CD4-positive, alpha-beta T cell treated with Interleukin-15 for 4 hours (primary cell): Measurements from ENCODE around the gene ESRP2.

Source experiments
- DNase-seq: peaks from one replicate; pipeline ENCODE4 v3.0.0-alpha.2; 2020; ENCODE audit warnings: low spot score

Gene ESRP2

GRCh38 chr16:68263559-68264127 lies 27.7 kb upstream of the ESRP2 start:
- DNase-seq: no peak

GRCh38 chr16:68259007-68259825 lies 23.3 kb upstream of the ESRP2 start:
- no peak for DNase-seq

- no peak for DNase-seq
Observed at GRCh38 chr16:68257906-68258800, 22.2 kb upstream of the ESRP2 start.

GRCh38 chr16:68257251-68257905 lies 21.5 kb upstream of the ESRP2 start:
- DNase-seq: no peak

- no peak for DNase-seq
Observed at GRCh38 chr16:68255712-68256111, 19.8 kb upstream of the ESRP2 start.

- no peak for DNase-seq
Observed at GRCh38 chr16:68253721-68254120, 17.8 kb upstream of the ESRP2 start.

GRCh38 chr16:68252383-68252782 lies 16.5 kb upstream of the ESRP2 start:
- no peak for DNase-seq

- DNase-seq: no peak
Observed at GRCh38 chr16:68251832-68252231, 15.9 kb upstream of the ESRP2 start.

- no peak for DNase-seq
Observed at GRCh38 chr16:68250951-68251350, 15.0 kb upstream of the ESRP2 start.

GRCh38 chr16:68249371-68249770 lies 13.4 kb upstream of the ESRP2 start:
- no peak for DNase-seq

- DNase-seq: no peak
Observed at GRCh38 chr16:68247932-68248331, 12.0 kb upstream of the ESRP2 start.

- DNase-seq: no peak
Observed at GRCh38 chr16:68247400-68247799, 11.5 kb upstream of the ESRP2 start.

GRCh38 chr16:68246666-68247065 lies 10.7 kb upstream of the ESRP2 start:
- no peak for DNase-seq

GRCh38 chr16:68246121-68246520 lies 10.2 kb upstream of the ESRP2 start:
- DNase-seq: no peak

GRCh38 chr16:68244903-68245853 lies 9.3 kb upstream of the ESRP2 start, which contains the start of gene PLA2G15:
Gene PLA2G15, plus strand, starts transcription at chr16:68245373. Its CDS starts 54 bp downstream, at chr16:68245427.
- DNase-seq: peak; percentile 97

GRCh38 chr16:68244481-68244902 lies 8.6 kb upstream of the ESRP2 start:
- no peak for DNase-seq

- DNase-seq: no peak
Observed at GRCh38 chr16:68242926-68243858, 7.3 kb upstream of the ESRP2 start.

GRCh38 chr16:68242085-68242484 lies 6.2 kb upstream of the ESRP2 start:
- DNase-seq: no peak

- no peak for DNase-seq
Observed at GRCh38 chr16:68238029-68238345, 2.1 kb upstream of the ESRP2 start.
